Measurements from ENCODE around the gene MAGED1. TPM values are rescaled to one million over a fixed set of nuclear protein-coding genes. Genes with fewer than 3 reads are reported as not detected.

The MAGED1 gene
- total RNA-seq, 4 donors from 2014 or later: 34.2 to 54.8 (median 43.5) TPM

DNA sequence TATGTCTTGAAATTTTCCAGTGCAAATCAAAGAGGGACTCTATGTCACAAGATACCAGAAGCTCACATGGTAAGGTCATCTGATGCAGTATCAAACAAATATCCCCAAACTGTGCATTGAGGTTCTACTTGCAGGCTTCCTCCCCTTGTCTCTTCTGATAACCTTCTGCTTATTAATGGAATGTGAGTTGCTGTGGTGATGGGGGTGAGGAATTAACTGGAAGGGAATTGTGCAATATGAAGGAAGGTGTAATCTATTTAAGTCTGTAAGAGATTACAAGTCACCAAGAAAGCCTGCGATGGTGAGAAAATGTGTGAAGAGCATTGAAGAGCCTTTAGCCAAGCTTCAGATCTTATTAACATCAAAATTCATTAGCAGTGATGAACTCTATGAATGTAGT, 15.4 kb upstream of the MAGED1 start:
- TF ChIP-seq, protein P1, sequence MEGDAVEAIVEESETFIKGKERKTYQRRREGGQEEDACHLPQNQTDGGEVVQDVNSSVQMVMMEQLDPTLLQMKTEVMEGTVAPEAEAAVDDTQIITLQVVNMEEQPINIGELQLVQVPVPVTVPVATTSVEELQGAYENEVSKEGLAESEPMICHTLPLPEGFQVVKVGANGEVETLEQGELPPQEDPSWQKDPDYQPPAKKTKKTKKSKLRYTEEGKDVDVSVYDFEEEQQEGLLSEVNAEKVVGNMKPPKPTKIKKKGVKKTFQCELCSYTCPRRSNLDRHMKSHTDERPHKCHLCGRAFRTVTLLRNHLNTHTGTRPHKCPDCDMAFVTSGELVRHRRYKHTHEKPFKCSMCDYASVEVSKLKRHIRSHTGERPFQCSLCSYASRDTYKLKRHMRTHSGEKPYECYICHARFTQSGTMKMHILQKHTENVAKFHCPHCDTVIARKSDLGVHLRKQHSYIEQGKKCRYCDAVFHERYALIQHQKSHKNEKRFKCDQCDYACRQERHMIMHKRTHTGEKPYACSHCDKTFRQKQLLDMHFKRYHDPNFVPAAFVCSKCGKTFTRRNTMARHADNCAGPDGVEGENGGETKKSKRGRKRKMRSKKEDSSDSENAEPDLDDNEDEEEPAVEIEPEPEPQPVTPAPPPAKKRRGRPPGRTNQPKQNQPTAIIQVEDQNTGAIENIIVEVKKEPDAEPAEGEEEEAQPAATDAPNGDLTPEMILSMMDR (IDR thresholded peaks at IDR 0.05): no peak
- TF ChIP-seq POLR2A (IDR thresholded peaks at IDR 0.05) (no peak), POLR2AphosphoS5 (IDR thresholded peaks at IDR 0.05) (no peak), EP300 (IDR thresholded peaks at IDR 0.05) (no peak)
- WGBS, 2 donors (ENCODE audit: low coverage in 1 of 2): 100% methylated on average over 1 of the region's 1 CpG; no CpG with 5 or more reads in 1 of the 2 donors
- H3K9me3 ChIP-seq: no peaks in the 10 kb centered on the region
- no peaks in the 10 kb centered on the region for H3K36me3 ChIP-seq
- H3K4me1 ChIP-seq: no peaks in the 10 kb centered on the region
- H3K4me3 ChIP-seq: no peak overlapping the region
- ATAC-seq: no peak
- no peaks in the 10 kb centered on the region for H3K27me3 ChIP-seq
- H3K27ac ChIP-seq: no peak overlapping the region

DNA sequence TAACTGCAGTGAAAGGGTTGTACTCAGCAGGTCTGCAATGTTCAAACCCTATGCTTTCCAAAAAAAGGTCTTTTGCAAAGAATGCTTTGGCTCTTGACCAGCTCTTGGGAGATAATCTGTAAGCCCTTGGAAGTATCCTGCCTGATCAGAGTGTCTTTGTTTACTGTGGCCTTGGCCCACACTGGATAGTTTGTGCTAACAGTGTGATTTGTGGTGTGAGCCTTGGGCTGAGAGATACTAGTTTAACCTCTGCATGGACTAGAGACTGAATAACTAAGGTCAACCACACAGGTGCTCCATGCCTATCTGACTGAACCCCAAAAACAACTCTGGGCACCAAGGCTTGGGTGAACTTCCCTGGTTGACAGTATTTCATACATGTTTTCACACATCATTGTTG, 3.6 kb upstream of the MAGED1 start:
- no peaks in the 10 kb centered on the region for H3K27me3 ChIP-seq
- H3K27ac ChIP-seq: no peak overlapping the region
- peaks cover 0 to 15% (median 5%) of the 10 kb centered on the region in 3 donors for H3K4me1 ChIP-seq
- H3K36me3 ChIP-seq: no peaks in the 10 kb centered on the region
- no peak overlapping the region for H3K4me3 ChIP-seq
- TF ChIP-seq POLR2AphosphoS5 (IDR thresholded peaks at IDR 0.05): no peak
- TF ChIP-seq, protein P1 (IDR thresholded peaks at IDR 0.05): no peak
- TF ChIP-seq POLR2A (IDR thresholded peaks at IDR 0.05): no peak
- TF ChIP-seq EP300 (IDR thresholded peaks at IDR 0.05): no peak
- no peaks in the 10 kb centered on the region for H3K9me3 ChIP-seq
- ATAC-seq: no peak

DNA sequence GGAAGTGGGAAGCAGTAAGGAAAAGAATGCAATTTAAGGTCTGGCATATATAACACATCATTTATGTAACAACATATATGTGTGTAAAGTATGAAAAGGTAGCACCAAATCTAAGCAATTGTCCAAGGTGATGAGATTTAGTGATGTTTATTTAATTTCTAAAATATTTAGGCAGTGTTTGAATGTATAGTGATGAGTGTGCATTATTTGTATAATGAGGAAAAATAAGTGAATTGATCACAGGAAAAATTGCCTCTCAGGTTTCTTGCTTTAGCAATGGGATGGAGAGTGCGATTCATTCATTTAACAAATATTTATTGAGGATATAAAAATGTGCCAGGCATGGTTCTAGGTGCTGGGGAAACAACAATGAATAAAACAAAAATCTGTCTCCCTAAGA, 2.2 kb upstream of the MAGED1 start:
- 33 to 60% methylated on average over 1 of the region's 1 CpG for WGBS, 2 donors (ENCODE audit: low coverage in 1 of 2)
- no peaks in the 10 kb centered on the region for H3K27me3 ChIP-seq
- H3K27ac ChIP-seq: peak overlapping the region in 1 of 4 donors; percentile 11
- TF ChIP-seq, protein P1 (IDR thresholded peaks at IDR 0.05): no peak
- TF ChIP-seq POLR2A (IDR thresholded peaks at IDR 0.05) (no peak), EP300 (IDR thresholded peaks at IDR 0.05) (no peak), POLR2AphosphoS5 (IDR thresholded peaks at IDR 0.05) (no peak)
- peaks cover 0 to 23% (median 5%) of the 10 kb centered on the region in 3 donors for H3K4me1 ChIP-seq
- no peaks in the 10 kb centered on the region for H3K36me3 ChIP-seq
- H3K9me3 ChIP-seq: no peaks in the 10 kb centered on the region
- ATAC-seq: no peak
- no peak overlapping the region for H3K4me3 ChIP-seq

- H3K9me3 ChIP-seq: no peaks in the 10 kb centered on the region
- peaks cover 0 to 23% (median 5%) of the 10 kb centered on the region in 3 donors for H3K4me1 ChIP-seq
- WGBS, 2 donors (ENCODE audit: low coverage in 1 of 2): 20 to 24% methylated on average over 1 to 3 of the region's 6 CpGs
- no peak overlapping the region for H3K4me3 ChIP-seq
- peak; percentile 60 for ATAC-seq
- peak overlapping the region; percentile 63 to 87 (median 84) for H3K27ac ChIP-seq
- no peaks in the 10 kb centered on the region for H3K27me3 ChIP-seq
- TF ChIP-seq EP300 (IDR thresholded peaks at IDR 0.05) (no peak), POLR2A (IDR thresholded peaks at IDR 0.05) (no peak), POLR2AphosphoS5 (IDR thresholded peaks at IDR 0.05) (no peak)
- TF ChIP-seq, protein P1 (IDR thresholded peaks at IDR 0.05): no peak
- peaks cover 0 to under 1% of the 10 kb centered on the region in 2 donors for H3K36me3 ChIP-seq
Observed at GRCh38 chrX:51891821-51892551, 1.4 kb upstream of the MAGED1 start.

All from gastroesophageal sphincter (tissue), 4 donors.